Measurements from ENCODE around the gene MVB12B. TPM values are rescaled to one million over a fixed set of nuclear protein-coding genes. Genes with fewer than 3 reads are reported as not detected.

MVB12B gene
- total and polyA plus RNA-seq, 2 of the 13 experiments (the other 11 are each of a cell fraction or from before 2014, with no cell fraction given), result 12.1 to 30.1 TPM

GRCh38 chr9:126398403-126399058 is 71.9 kb downstream of the MVB12B start (continued):
- TF ChIP-seq ZNF414 (CRISPR knock-in tag; IDR thresholded peaks at IDR 0.05) (no peak), ATF6 (CRISPR knock-in tag; conservative IDR thresholded peaks at IDR 0.05) (no peak), ZNF563 (CRISPR knock-in tag; IDR thresholded peaks at IDR 0.05) (no peak), FOXM1 (CRISPR knock-in tag; IDR thresholded peaks at IDR 0.05) (no peak), ZBTB38 (CRISPR knock-in tag; IDR thresholded peaks at IDR 0.05) (peak; percentile 97), CHCHD3 (CRISPR knock-in tag; IDR thresholded peaks at IDR 0.05) (no peak), CCAR2 (optimal IDR thresholded peaks at IDR 0.05; ENCODE audit: low read depth, low read length) (no peak), PHF20 (CRISPR knock-in tag; IDR thresholded peaks at IDR 0.05) (no peak), ZNF772 (CRISPR knock-in tag; IDR thresholded peaks at IDR 0.05) (peak; percentile 41; the same call in 1 of the 2 replicates), ZNF501 (CRISPR knock-in tag; IDR thresholded peaks at IDR 0.05) (0 out of 2 replicates have a peak, but pooled peaks have one; percentile 19), HMGXB4 (CRISPR knock-in tag; IDR thresholded peaks at IDR 0.05; ENCODE audit: borderline replicate concordance in 1 of 2, low read depth in 1 of 2) (peak; percentile 49 to 50; a peak in 2 of 4 replicates), PPARG (CRISPR knock-in tag; conservative IDR thresholded peaks at IDR 0.05) (0 out of 2 replicates have a peak, but pooled peaks have one; percentile 32), HOXA9 (CRISPR knock-in tag; IDR thresholded peaks at IDR 0.05; ENCODE audit: borderline replicate concordance) (no peak), ZNF510 (CRISPR knock-in tag; IDR thresholded peaks at IDR 0.05; ENCODE audit: low read depth) (no peak), ZNF274 (CRISPR knock-in tag; IDR thresholded peaks at IDR 0.05) (no peak), KDM1A (CRISPR knock-in tag; IDR thresholded peaks at IDR 0.05) (no peak), MEIS2 (CRISPR knock-in tag; IDR thresholded peaks at IDR 0.05) (no peak), KLF16 (CRISPR knock-in tag; IDR thresholded peaks at IDR 0.05) (no peak), RELA (CRISPR knock-in tag; IDR thresholded peaks at IDR 0.05) (no peak), ZNF737 (CRISPR knock-in tag; IDR thresholded peaks at IDR 0.05; ENCODE audit: borderline replicate concordance) (no peak), SMC3 (IDR thresholded peaks at IDR 0.05; ENCODE audit: low read length) (peak; percentile 55; the same call in 1 of the 2 replicates), PAX8 (CRISPR knock-in tag; IDR thresholded peaks at IDR 0.05; ENCODE audit: borderline replicate concordance) (no peak), ZSCAN20 (CRISPR knock-in tag; IDR thresholded peaks at IDR 0.05; ENCODE audit: borderline replicate concordance) (no peak), ZNF124 (CRISPR knock-in tag; IDR thresholded peaks at IDR 0.05) (no peak), ZFP37 (CRISPR knock-in tag; IDR thresholded peaks at IDR 0.05; ENCODE audit: borderline replicate concordance) (no peak), BCL3 (CRISPR knock-in tag; IDR thresholded peaks at IDR 0.05) (no peak)
